ENCODE data around the gene SLC25A29. TPM values are rescaled to one million over a fixed set of nuclear protein-coding genes. Genes with fewer than 3 reads are reported as not detected.
A peak's percentile ranks its signal among the peaks of the same experiment; 100 is the strongest.

SLC25A29 gene
- total RNA-seq, 1 donor from 2014 or later, result 123 TPM

GRCh38 chr14:100287202-100287997 is 18.8 kb downstream of the SLC25A29 start:
- no peak for DNase-seq (ENCODE audit: low read depth, low spot score)
- no peak overlapping the region for H3K27ac Mint-ChIP-seq (ENCODE audit: unreplicated experiment)

GRCh38 chr14:100286484-100287191 is 19.6 kb downstream of the SLC25A29 start:
- peaks cover 4% of the 10 kb centered on the region for H3K36me3 Mint-ChIP-seq (ENCODE audit: low read depth)
- H3K4me3 Mint-ChIP-seq, result peak overlapping the region; percentile 74
- TF ChIP-seq, protein P1, sequence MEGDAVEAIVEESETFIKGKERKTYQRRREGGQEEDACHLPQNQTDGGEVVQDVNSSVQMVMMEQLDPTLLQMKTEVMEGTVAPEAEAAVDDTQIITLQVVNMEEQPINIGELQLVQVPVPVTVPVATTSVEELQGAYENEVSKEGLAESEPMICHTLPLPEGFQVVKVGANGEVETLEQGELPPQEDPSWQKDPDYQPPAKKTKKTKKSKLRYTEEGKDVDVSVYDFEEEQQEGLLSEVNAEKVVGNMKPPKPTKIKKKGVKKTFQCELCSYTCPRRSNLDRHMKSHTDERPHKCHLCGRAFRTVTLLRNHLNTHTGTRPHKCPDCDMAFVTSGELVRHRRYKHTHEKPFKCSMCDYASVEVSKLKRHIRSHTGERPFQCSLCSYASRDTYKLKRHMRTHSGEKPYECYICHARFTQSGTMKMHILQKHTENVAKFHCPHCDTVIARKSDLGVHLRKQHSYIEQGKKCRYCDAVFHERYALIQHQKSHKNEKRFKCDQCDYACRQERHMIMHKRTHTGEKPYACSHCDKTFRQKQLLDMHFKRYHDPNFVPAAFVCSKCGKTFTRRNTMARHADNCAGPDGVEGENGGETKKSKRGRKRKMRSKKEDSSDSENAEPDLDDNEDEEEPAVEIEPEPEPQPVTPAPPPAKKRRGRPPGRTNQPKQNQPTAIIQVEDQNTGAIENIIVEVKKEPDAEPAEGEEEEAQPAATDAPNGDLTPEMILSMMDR (conservative IDR thresholded peaks at IDR 0.05), result no peak
- H3K27ac Mint-ChIP-seq (ENCODE audit: unreplicated experiment), result no peak overlapping the region
- no peak for DNase-seq (ENCODE audit: low read depth, low spot score)
- H3K9me3 Mint-ChIP-seq, result no peaks in the 10 kb centered on the region
- H3K4me1 Mint-ChIP-seq, result peaks cover 48% of the 10 kb centered on the region
- peaks cover 12% of the 10 kb centered on the region for H3K27me3 Mint-ChIP-seq (ENCODE audit: low read depth)

More at GRCh38 chr14:100287202-100287997, 18.8 kb downstream of the SLC25A29 start:
- Mint-ChIP-seq H3K27me3 (ENCODE audit: low read depth) (peaks cover 12% of the 10 kb centered on the region), H3K4me3 (peak overlapping the region; percentile 74), H3K4me1 (peaks cover 45% of the 10 kb centered on the region), H3K9me3 (no peaks in the 10 kb centered on the region), H3K36me3 (ENCODE audit: low read depth) (peaks cover 4% of the 10 kb centered on the region)
- TF ChIP-seq, protein P1 (conservative IDR thresholded peaks at IDR 0.05), result no peak

DNA sequence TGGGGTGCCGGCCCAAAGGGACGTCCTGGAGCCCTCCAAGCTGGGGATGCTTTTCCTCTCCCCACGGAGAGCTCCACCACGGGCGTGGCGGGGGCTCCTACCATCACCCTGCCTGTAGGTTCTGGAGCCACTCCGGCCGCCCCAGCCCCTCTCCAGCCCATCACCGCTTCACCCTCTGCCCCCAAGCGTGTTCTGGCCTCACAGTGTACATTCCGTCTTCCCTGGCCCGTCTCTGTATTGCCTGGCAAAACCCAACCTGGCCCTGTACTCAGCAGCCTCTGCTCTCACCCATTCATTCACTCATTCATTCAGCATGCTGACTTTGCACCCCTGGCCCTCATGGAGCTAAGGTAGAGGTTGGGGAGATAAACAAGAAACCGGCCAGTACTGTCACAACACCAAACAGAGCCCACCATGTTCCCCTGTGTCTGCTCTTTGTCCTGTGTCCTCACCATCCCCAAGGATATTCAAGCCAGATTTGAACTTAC is 20.3 kb downstream of the SLC25A29 start:
- Mint-ChIP-seq H3K36me3 (ENCODE audit: low read depth) (peaks cover 4% of the 10 kb centered on the region), H3K27ac (ENCODE audit: unreplicated experiment) (peak overlapping the region; percentile 86), H3K27me3 (ENCODE audit: low read depth) (peaks cover 12% of the 10 kb centered on the region), H3K4me1 (peaks cover 42% of the 10 kb centered on the region), H3K9me3 (no peaks in the 10 kb centered on the region), H3K4me3 (peak overlapping the region; percentile 86)
- no peak for DNase-seq (ENCODE audit: low read depth, low spot score)
- TF ChIP-seq, protein P1 (conservative IDR thresholded peaks at IDR 0.05), result no peak

DNA sequence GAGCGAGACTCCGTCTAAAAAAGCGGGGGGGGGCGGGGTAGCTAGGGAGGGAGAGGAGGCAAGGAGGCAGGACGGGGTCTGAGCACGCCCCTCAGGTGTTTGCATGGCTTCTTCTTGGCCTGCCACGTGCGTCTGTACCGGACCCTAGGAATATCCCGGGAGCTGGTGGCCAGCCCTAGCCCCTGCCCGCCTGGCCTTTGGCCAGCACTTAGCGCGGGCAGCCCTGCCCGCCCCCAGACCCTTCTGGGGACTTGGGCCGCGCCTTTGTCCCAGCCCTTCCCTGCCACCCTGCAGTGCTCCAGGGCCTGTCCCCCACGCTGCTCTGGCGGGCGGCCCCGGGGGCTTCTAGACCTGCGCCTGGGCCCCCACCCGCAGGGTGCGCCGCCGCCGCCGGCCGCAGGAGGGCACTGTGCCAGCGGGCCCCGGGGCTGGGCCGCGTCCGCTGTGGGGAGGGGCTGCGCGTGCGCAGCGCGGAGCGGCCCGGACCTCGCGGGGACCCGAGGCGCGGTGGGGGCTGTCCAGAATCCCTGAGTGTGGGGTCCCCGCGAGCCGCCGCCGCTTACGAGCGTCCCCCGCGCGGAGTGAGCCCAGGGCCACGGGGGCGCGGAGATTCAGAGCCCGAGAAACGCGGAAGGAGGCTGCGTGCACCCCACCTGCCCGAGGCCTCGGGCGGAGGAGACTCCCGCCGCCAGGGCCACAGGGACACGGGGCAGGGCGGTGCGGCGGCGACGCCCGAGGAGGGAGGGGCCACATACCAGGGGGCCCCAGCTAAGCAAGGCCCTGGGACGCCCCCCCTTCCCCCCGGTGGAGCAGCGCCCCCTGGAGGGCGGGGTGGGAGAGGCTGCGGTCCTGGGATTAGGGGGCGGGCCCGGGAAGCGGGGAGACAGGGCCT is 21.0 kb downstream of the SLC25A29 start:
- no peak overlapping the region for H3K27ac Mint-ChIP-seq (ENCODE audit: unreplicated experiment)
- peak overlapping the region; percentile 80 for H3K4me3 Mint-ChIP-seq
- H3K4me1 Mint-ChIP-seq, result peaks cover 36% of the 10 kb centered on the region
- H3K36me3 Mint-ChIP-seq (ENCODE audit: low read depth), result peaks cover 4% of the 10 kb centered on the region
- TF ChIP-seq, protein P1 (conservative IDR thresholded peaks at IDR 0.05), result peak; percentile 76
- H3K27me3 Mint-ChIP-seq (ENCODE audit: low read depth), result peaks cover 12% of the 10 kb centered on the region
- no peaks in the 10 kb centered on the region for H3K9me3 Mint-ChIP-seq
- peak; percentile 74 for DNase-seq (ENCODE audit: low read depth, low spot score)
